ENCODE results near the gene FAM25A.
A peak's percentile ranks its signal among the peaks of the same experiment; 100 is the strongest.
"Not testable (repeated sequence)": the region's sequence is repeated elsewhere in the genome, so short reads cannot be mapped to it uniquely, and the experiment has no call there.

The FAM25A gene

DNA sequence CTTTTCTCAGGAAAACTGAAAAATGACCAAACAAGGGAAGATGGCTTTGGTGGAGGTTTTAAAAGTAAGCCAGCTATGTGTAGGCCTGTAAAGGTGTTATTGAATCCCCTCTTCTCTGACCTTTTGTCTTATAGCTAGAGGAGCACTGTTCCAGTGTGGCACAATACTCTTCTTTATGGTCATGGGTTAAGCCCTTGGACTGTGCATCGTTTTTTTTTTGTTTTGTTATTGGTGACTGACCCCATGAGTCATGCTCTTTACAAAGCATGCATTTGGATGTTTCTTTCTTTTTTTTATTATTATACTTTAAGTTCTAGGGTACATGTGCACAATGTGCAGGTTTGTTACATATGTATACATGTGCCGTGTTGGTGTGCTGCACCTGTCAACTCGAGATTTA, 19.6 kb upstream of the FAM25A start:
- Histone ChIP-seq H3K9me3 (ENCODE audit: low read depth, low read length) (no peaks in the 10 kb centered on the region), H3K4me3 (no peak overlapping the region), H3K27ac (no peak overlapping the region), H3K9ac (ENCODE audit: insufficient read length) (no peak overlapping the region), H3K36me3 (ENCODE audit: insufficient read depth, low read length) (no peaks in the 10 kb centered on the region)
- no peak for DNase-seq (ENCODE audit: low read depth, low spot score)
- no peak for TF ChIP-seq FOXP2 (optimal IDR thresholded peaks at IDR 0.05; ENCODE audit: control extremely low read depth, extremely low read length, insufficient read depth)
- no peak for TF ChIP-seq EZH2 (IDR thresholded peaks at IDR 0.05)
- no peak for TF ChIP-seq POLR2AphosphoS5 (IDR thresholded peaks at IDR 0.05; ENCODE audit: borderline replicate concordance, low read depth, low read length)

DNA sequence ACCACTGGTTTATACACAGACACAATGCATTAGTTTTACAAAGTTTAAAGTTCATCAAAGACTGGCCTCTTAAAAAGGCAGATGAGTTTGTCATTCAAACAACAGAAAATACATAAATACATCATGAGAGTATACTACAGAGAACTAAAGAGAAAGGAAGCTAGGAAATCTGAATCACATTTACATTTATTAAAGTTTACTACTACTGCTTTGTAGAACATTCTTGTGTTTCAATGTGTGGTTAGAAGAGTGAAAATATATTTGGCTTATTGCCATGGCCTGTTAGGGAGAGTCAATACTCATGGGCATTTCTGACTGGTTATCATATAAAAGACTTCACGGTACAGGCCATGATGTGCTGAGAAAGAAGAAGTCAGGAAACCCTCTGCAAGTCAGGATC, 13.0 kb upstream of the FAM25A start:
- not testable (repeated sequence) for DNase-seq (ENCODE audit: low read depth, low spot score); H3K27ac ChIP-seq; H3K9me3 ChIP-seq (ENCODE audit: low read depth, low read length); H3K36me3 ChIP-seq (ENCODE audit: insufficient read depth, low read length); H3K4me3 ChIP-seq; H3K9ac ChIP-seq (ENCODE audit: insufficient read length)

GRCh38 chr10:87007674-87008073, 12.4 kb upstream of the FAM25A start:
- not testable (repeated sequence) for H3K27ac ChIP-seq; DNase-seq (ENCODE audit: low read depth, low spot score); H3K4me3 ChIP-seq; H3K9me3 ChIP-seq (ENCODE audit: low read depth, low read length); H3K36me3 ChIP-seq (ENCODE audit: insufficient read depth, low read length); H3K9ac ChIP-seq (ENCODE audit: insufficient read length)

GRCh38 chr10:87008303-87008702, 11.8 kb upstream of the FAM25A start:
- H3K36me3 ChIP-seq (ENCODE audit: insufficient read depth, low read length); H3K4me3 ChIP-seq; H3K27ac ChIP-seq: not testable (repeated sequence)

DNA sequence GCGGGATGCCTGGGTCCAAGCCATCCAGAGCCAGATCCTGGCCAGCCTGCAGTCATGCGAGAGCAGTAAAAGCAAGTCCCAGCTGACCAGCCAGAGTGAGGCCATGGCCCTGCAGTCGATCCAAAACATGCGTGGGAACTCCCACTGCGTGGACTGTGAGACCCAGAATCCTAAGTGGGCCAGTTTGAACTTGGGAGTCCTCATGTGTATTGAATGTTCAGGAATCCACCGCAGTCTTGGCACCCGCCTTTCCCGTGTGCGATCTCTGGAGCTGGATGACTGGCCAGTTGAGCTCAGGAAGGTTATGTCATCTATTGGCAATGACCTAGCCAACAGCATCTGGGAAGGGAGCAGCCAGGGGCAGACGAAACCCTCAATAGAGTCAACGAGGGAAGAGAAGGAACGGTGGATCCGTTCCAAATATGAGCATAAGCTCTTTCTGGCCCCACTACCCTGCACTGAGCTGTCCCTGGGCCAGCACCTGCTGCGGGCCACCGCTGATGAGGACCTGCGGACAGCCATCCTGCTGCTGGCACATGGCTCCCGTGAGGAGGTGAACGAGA, 10.9 kb upstream of the FAM25A start:
- H3K9me3 ChIP-seq (ENCODE audit: low read depth, low read length); H3K27ac ChIP-seq; H3K36me3 ChIP-seq (ENCODE audit: insufficient read depth, low read length); DNase-seq (ENCODE audit: low read depth, low spot score); H3K9ac ChIP-seq (ENCODE audit: insufficient read length); H3K4me3 ChIP-seq: not testable (repeated sequence)

More at GRCh38 chr10:87008303-87008702, 11.8 kb upstream of the FAM25A start:
- not testable (repeated sequence) for DNase-seq (ENCODE audit: low read depth, low spot score); H3K9ac ChIP-seq (ENCODE audit: insufficient read length); H3K9me3 ChIP-seq (ENCODE audit: low read depth, low read length)

- not testable (repeated sequence) for H3K4me3 ChIP-seq; H3K9me3 ChIP-seq (ENCODE audit: low read depth, low read length); DNase-seq (ENCODE audit: low read depth, low spot score); H3K9ac ChIP-seq (ENCODE audit: insufficient read length); H3K27ac ChIP-seq; H3K36me3 ChIP-seq (ENCODE audit: insufficient read depth, low read length)
Measured at GRCh38 chr10:87013528-87013927, 6.6 kb upstream of the FAM25A start.

DNA sequence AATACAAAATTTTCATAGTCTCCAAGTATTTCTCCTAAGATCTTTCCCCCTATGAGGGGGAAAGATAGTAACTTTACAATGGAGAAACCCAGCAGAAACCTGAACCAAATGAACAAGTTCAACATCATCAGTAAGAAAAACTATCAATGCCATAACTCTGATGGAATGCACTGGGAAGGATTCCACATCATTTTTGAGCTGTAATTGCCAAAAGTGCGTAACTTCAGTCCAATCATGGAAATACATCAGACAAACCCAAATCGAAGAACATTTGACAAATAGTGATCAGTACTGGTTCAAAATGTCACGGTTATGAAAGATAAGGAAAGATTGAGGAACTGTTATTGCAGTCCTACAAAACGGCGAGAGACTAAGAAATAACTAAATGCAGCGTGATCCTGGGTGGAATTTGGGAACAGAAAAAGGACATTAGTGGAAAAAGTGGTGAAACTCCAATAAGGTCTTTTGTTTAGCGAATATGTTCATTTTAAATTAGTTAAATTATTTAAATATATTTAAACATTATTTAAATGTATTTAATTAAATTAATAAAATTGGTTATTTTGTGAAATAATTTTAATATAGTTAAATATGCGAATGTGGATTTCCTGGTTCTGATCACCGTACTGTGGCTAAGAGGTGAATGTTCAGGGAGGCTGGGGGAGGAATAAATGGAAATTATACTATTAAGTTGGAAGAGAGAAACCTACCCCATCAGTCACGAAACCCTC, 4.9 kb upstream of the FAM25A start:
- not testable (repeated sequence) for H3K36me3 ChIP-seq (ENCODE audit: insufficient read depth, low read length); DNase-seq (ENCODE audit: low read depth, low spot score); H3K4me3 ChIP-seq; H3K9me3 ChIP-seq (ENCODE audit: low read depth, low read length); H3K27ac ChIP-seq; H3K9ac ChIP-seq (ENCODE audit: insufficient read length)

GRCh38 chr10:87018127-87018526, 2.0 kb upstream of the FAM25A start:
- not testable (repeated sequence) for H3K4me3 ChIP-seq; H3K27ac ChIP-seq; DNase-seq (ENCODE audit: low read depth, low spot score); H3K9me3 ChIP-seq (ENCODE audit: low read depth, low read length); H3K9ac ChIP-seq (ENCODE audit: insufficient read length); H3K36me3 ChIP-seq (ENCODE audit: insufficient read depth, low read length)

DNA sequence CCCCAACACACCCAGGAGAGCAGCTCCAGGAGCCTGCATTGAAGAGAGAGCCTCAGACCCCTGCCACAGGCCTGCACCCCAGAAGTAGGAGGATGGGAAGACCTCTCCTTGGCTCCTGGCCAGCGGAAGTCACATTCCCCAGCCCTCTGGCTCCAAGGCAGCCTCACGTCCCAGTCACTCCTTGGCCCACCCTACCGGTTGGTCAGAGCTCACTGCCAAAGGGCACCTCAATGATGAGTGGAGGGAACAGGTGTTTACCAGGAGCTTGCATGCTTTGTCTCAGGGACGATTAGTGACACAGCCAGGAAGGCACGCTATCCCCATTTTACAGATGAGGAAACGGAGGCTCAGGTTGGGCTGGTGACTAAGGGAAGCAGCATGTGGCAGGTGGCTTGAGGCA, 1.0 kb upstream of the FAM25A start:
- not testable (repeated sequence) for H3K4me3 ChIP-seq; H3K9ac ChIP-seq (ENCODE audit: insufficient read length)

GRCh38 chr10:87019504-87019903, 590 bp upstream of the FAM25A start:
- not testable (repeated sequence) for H3K36me3 ChIP-seq (ENCODE audit: insufficient read depth, low read length); H3K4me3 ChIP-seq; DNase-seq (ENCODE audit: low read depth, low spot score); H3K9ac ChIP-seq (ENCODE audit: insufficient read length); H3K27ac ChIP-seq; H3K9me3 ChIP-seq (ENCODE audit: low read depth, low read length)

More for the DNA sequence above, 1.0 kb upstream of the FAM25A start:
- not testable (repeated sequence) for DNase-seq (ENCODE audit: low read depth, low spot score); H3K27ac ChIP-seq; H3K9me3 ChIP-seq (ENCODE audit: low read depth, low read length); H3K36me3 ChIP-seq (ENCODE audit: insufficient read depth, low read length)

DNA sequence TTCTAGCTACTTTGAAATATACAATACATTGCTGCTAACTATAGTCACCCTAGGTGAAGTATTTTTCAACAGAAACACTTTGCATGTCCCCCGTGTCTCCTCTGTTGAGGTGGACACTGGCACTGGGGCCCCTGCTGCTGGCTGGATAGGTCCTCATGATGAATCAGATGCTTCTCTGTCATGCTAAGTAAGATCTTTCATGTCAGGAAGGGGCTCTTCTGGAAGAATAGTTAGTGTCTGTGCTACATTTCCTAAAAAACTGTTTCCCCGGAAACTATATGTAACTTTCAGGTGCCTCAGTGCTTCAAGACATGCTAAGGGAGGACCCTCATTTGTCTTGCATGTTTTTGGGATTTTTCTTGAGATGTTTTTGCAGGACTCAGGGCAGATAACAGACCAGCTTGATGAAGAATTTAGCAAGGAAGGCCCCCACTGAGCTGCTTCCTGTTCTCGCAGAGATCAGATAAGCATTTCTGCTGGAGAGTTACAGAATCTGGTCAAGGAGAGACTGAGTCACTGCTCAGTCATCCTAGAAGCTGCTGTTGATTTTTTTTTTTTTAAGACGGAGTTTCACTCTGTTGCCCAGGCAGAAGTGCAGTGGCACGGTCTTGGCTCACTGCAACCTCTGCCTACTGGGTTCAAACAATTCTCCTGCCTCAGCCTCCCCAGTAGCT, 5.3 kb downstream of the FAM25A start:
- DNase-seq (ENCODE audit: low read depth, low spot score), result peak; percentile 14
- H3K36me3 ChIP-seq (ENCODE audit: insufficient read depth, low read length); H3K27ac ChIP-seq: not testable (repeated sequence)

GRCh38 chr10:87026747-87027508, 6.8 kb downstream of the FAM25A start:
- H3K9ac ChIP-seq (ENCODE audit: insufficient read length); H3K4me3 ChIP-seq; H3K27ac ChIP-seq; DNase-seq (ENCODE audit: low read depth, low spot score); H3K36me3 ChIP-seq (ENCODE audit: insufficient read depth, low read length); H3K9me3 ChIP-seq (ENCODE audit: low read depth, low read length): not testable (repeated sequence)

More for the DNA sequence above, 5.3 kb downstream of the FAM25A start:
- not testable (repeated sequence) for H3K9me3 ChIP-seq (ENCODE audit: low read depth, low read length); H3K9ac ChIP-seq (ENCODE audit: insufficient read length); H3K4me3 ChIP-seq

DNA sequence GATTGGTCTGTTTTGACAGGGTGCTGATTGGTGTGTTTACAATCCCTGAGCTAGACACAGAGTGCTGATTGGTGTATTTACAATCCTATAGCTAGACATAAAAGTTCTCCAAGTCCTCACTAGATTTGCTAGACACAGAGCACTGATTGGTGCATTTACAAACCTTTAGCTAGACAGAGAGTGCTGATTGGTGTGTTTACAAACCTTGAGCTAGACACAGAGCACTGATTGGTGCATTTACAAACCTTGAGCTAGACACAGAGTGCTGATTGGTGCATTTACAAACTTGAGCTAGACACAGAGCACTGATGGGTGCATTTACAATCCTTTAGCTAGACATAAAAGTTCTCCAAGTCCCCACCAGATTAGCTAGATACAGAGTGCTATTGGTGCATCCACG, 10.3 kb downstream of the FAM25A start:
- not testable (repeated sequence) for H3K27ac ChIP-seq; H3K9me3 ChIP-seq (ENCODE audit: low read depth, low read length); H3K9ac ChIP-seq (ENCODE audit: insufficient read length); H3K4me3 ChIP-seq; H3K36me3 ChIP-seq (ENCODE audit: insufficient read depth, low read length); DNase-seq (ENCODE audit: low read depth, low spot score)

All from SK-N-MC (cell line).